A549 (cell line): ENCODE measurements around the gene LYL1.

Experiments used
- EHMT2 ChIP-seq: fragments of 200-600 bp; sonication (generic); IDR thresholded peaks from 2 replicates; pipeline ENCODE4 v1.6.1; 2016; ENCODE audit warnings: antibody characterized with exemption, low read depth, mild to moderate bottlenecking, moderate library complexity
- JUN ChIP-seq, 2 experiments: fragments of >200 bp; sonication (Bioruptor Twin); formaldehyde crosslinking; IDR thresholded peaks; 2 replicates in 1 of 2; 3 replicates in 1 of 2; pipeline ENCODE4 v1.6.1; 2016 to 2017
- KDM5A ChIP-seq: fragments of 200-600 bp; sonication (generic); IDR thresholded peaks from 2 replicates; pipeline ENCODE4 v1.6.1; 2016; ENCODE audit warnings: antibody characterized with exemption, mild to moderate bottlenecking
- MAZ ChIP-seq: fragments of 150-350 bp; IDR thresholded peaks from 2 replicates; pipeline ENCODE4 v1.6.1; 2014; ENCODE audit warnings: antibody characterized with exemption, low read depth, low read length, borderline replicate concordance
- POLR2A ChIP-seq: IDR thresholded peaks from 2 replicates; pipeline ENCODE4 v1.6.1; 2012; ENCODE audit warnings: mild to moderate bottlenecking, low read length
- SMC3 ChIP-seq: fragments of >200 bp; sonication (Bioruptor Twin); formaldehyde crosslinking; IDR thresholded peaks from 3 replicates; pipeline ENCODE4 v1.6.1; 2018; ENCODE audit warnings: inconsistent platforms
- TF ChIP-seq, protein P1 (sequence below): fragments of >200 bp; sonication (Bioruptor Twin); formaldehyde crosslinking; IDR thresholded peaks from 3 replicates; pipeline ENCODE4 v1.5.1; 2016

DNA sequence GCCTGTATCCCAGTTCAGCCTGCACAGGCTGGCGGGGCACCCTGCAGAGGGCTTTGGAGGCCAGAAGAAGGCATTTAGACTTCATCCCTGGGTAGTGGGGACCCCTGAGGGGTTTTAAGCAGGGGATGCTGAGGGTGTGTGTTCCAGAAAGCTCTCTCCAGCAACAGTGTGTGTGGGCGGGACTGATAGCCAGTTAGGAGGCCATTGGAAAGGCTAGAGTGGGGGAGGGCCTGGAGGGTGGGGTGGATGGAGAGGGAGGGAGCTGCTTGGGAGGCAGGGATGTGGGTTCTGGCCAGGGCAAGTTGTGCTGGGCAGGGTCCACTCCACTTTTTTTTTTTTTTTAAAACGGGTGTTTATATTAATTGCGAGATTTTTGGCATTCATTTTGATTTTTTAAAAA lies 28.3 kb downstream of the LYL1 start:
- TF ChIP-seq JUN (IDR thresholded peaks at IDR 0.05) (no peak), POLR2A (no peak), EHMT2 (no peak), SMC3 (no peak), MAZ (no peak), KDM5A (no peak)
- TF ChIP-seq, protein P1, sequence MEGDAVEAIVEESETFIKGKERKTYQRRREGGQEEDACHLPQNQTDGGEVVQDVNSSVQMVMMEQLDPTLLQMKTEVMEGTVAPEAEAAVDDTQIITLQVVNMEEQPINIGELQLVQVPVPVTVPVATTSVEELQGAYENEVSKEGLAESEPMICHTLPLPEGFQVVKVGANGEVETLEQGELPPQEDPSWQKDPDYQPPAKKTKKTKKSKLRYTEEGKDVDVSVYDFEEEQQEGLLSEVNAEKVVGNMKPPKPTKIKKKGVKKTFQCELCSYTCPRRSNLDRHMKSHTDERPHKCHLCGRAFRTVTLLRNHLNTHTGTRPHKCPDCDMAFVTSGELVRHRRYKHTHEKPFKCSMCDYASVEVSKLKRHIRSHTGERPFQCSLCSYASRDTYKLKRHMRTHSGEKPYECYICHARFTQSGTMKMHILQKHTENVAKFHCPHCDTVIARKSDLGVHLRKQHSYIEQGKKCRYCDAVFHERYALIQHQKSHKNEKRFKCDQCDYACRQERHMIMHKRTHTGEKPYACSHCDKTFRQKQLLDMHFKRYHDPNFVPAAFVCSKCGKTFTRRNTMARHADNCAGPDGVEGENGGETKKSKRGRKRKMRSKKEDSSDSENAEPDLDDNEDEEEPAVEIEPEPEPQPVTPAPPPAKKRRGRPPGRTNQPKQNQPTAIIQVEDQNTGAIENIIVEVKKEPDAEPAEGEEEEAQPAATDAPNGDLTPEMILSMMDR, result no peak
